ENCODE data around the gene NYNRIN.
"Not testable (repeated sequence)": the region's sequence is repeated elsewhere in the genome, so short reads cannot be mapped to it uniquely, and the experiment has no call there.

Gene NYNRIN

DNA sequence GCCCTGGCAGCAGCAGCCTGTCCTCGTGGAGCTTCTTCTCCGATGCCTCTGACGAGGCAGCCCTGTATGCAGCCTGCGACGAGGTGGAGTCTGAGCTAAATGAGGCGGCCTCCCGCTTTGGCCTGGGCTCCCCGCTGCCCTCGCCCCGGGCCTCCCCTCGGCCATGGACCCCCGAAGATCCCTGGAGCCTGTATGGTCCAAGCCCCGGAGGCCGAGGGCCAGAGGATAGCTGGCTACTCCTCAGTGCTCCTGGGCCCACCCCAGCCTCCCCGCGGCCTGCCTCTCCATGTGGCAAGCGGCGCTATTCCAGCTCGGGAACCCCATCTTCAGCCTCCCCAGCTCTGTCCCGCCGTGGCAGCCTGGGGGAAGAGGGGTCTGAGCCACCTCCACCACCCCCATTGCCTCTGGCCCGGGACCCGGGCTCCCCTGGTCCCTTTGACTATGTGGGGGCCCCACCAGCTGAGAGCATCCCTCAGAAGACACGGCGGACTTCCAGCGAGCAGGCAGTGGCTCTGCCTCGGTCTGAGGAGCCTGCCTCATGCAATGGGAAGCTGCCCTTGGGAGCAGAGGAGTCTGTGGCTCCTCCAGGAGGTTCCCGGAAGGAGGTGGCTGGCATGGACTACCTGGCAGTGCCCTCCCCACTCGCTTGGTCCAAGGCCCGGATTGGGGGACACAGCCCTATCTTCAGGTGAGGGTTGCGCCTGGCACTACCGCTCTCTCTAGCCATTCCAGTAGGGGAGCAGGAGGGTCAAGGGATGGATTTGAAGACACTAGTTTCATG lies 28.7 kb upstream of the NYNRIN start:
- no peak for DNase-seq

DNA sequence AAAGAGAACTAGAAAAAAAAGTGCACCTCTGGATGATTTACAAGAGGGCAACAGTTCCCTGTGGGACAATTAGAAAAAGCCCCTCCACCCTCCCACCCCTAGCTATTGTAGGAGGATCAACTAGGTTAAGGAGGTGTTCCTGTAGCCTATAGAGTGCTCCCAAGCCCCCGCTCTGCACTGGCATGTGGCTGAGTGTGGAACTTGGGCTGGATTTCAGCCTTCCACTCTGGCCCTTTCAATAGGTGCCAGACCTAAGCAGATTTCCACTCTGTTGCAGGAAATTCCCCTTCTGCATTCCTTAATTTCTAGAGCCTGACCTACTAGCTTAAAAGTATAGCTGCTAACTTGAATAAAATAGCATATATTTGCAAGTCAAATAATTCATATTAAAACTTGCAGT lies 28.1 kb upstream of the NYNRIN start:
- no peak for DNase-seq

DNA sequence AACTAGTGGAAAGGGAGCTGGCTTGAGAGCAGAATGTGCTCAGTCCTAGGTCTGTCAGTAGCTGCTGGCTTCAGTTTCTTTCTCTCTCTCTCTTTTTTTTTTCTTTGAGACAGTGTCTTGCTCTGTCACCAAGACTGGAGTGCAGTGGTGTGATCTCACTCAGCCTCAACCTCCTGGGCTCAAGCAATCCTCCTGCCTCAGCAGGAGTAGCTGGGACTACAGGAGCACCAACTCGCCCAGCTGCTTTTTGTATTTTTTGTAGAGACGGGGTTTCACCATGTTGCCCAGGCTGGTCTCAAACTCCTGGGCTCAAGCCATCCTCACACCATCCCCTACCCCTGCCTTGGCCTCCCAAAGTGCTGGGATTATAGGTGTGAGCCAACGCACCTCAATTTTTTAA lies 27.2 kb upstream of the NYNRIN start:
- not testable (repeated sequence) for DNase-seq

DNA sequence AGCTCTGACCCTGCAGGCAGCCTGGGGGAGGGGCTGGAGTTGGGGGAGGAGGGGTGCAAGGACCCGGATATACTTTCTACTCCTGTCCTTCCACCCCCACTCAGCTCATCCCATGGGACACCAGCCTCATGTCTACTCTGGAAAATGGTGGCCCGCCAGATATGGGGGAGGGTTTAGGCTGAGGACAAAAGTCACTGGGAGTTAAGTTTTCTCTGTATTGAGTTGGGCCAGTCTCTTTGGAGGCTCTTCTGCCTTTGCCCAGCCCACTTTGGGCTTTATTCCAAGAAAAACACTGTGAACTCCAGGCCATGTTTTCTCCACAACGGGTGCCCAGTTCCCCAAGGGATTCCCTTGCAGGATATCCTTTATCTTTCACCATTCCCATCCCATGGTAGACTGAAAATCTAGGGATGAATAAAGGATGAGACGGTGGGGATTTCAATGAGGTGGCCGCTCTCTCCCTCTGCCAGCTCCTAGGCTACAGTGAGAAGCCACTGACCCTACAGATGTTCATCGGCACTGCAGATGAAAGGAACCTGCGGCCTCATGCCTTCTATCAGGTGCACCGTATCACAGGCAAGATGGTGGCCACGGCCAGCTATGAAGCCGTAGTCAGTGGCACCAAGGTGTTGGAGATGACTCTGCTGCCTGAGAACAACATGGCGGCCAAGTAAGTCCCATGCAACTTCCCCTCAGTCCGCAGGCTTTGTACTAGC lies 25.9 kb upstream of the NYNRIN start:
- DNase-seq = no peak

DNA sequence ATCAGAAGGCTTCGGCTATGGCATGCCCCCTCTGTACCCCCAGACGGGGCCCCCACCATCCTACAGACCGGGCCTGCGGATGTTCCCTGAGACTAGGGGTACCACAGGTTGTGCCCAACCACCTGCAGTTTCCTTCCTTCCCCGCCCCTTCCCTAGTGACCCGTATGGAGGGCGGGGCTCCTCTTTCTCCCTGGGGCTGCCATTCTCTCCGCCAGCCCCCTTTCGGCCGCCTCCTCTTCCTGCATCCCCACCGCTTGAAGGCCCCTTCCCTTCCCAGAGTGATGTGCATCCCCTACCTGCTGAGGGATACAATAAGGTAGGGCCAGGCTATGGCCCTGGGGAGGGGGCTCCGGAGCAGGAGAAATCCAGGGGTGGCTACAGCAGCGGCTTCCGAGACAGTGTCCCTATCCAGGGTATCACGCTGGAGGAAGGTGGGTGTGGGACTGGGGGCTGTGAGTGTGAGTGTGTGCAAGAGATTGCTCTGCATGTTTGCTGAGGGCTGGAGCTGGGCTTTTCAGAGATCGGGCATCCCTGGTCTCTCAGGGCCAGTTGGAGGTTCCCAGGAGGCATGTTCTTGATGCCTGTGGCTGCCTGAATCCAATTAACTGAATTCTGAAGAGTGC lies 22.2 kb upstream of the NYNRIN start:
- no peak for DNase-seq

DNA sequence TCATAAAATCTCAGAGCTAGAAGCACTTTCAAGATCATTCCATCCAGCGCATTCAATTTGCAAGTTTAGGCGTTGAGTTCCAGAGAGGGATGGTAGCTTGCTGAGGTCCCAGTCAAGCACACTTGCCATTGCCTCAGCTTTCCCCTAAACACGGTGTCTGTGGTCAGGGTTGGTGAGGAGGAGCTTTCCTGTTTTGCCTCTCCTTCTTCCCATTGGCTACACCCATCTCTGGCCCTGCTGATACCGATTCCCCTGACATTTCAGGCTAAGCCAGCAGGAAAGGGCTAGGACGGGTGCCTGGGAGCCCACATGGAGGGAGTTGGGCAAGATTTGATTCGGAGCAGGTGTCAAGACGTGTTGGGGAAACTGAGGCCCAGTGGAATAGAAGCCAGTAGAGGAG lies 21.7 kb upstream of the NYNRIN start:
- DNase-seq = no peak

DNA sequence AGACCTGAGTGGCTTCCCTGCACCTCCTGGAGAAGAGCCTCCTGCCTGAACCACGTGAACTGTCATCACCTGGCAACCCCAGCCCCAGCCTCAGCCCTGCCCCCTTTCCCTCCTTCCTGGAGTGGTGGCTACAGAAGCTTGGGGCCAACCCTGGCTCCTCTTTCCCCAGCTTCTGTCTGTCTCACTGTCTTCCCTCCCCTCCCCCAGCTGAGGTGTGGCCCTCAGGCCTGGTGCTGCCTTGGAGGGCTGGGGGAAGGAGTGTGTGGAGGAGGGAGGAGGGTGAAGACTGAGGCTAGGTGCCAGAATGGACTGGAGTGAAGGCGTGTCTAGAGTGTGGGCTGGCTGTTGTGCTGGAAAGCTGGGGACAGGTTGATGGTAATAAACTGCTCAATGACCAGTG lies 21.1 kb upstream of the NYNRIN start:
- DNase-seq = no peak

DNA sequence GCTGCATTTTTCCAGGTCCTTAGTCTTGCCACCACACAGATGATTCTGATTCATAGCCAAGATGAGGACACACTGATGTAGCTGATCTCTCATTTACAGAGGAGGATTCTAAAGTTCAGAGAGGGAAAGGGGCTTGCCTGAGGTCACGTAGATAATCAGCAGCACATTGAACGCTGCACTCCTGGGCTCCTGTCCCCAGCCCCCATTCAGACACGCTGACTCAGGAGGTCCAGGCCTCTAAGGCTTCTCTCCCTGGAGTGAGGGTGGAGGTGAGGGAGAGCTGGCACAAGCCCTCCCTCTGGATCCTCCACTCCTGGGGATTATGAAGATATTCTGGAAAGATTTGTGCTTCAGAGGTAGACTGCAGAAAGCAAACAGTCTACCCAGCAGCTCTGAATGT lies 20.5 kb upstream of the NYNRIN start:
- no peak for DNase-seq

DNA sequence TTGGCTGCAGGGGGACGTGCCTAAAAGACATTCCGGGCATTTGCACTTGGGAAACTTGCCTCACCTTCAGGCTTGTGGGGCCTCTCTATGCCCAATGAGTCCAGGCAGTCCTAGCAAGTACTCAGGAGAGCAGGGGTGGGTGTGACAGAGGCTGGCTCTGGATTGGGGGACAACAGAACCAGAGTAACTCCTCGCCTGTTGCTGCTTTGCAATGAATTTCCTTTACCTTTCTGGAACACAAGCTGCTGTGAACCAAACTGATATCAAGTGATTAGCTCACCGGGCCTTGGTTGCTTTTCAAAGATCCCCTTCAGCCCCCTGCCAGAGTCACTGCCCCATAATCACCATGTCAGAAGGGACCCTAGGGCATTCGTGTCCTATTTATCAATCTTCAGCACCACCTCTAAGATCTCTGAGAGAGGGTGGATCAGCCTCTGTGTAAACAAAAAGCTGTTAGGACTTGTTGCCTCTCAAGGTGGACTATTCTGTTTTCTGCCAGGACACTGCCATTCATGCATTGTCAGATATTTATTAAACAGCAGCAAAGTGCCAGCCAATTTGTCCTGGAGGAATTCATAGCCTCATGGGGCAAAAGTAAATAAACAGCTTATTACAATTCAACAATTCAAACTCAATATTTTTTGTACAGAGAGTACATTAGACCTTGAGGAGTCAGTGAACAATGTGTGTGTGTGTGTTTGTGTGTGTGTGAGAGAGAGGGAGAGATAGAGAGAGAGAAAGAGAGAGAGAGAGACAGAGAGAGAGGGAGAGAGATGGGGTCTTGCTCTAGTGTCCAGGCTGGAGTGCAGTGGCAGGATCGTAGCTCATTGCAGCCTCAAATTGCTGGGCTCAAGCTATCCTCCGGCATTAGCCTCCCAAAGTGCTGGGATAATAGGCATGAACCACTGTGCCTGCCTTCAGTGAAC lies 19.6 kb upstream of the NYNRIN start:
- DNase-seq = no peak

DNA sequence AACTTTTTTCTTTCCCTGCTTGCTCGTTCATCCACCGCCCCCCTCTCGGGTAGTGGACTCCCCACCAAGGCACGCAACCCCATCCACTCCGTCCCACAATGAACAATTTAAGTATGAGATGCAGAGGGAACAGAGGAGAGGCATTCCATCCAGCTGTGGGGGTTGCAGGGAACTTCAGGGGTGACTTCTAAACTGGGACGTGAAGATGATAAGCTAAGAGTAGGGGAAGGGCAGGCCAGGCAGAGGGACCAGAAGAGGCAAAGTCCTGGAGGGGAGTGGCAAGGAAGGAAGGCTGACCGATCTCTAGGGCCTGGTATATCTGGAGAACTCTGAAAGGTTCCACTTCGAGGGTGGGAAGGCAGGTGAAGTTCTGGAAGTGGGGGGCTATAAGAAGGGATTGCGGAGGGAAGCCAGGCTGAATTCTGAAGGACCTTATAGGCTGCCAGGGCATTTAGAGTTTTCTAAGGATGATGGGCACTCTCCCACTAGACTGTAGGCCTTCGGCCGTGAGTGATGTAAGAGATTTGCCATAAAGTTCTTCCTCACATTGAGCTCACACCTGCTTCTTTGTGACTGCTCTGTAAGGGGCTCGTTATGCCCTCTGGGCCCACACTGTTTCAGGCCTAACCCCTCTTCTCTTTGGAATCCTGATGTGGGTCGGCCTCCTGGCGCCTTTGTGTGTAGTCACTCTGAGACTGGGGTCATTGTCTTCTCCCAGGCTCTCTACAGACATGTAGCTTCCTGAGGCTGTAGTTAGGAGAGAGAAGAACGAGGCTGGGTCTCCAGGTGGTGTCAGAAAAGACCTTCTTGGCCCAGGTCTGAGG lies 18.7 kb upstream of the NYNRIN start:
- no peak for DNase-seq

DNA sequence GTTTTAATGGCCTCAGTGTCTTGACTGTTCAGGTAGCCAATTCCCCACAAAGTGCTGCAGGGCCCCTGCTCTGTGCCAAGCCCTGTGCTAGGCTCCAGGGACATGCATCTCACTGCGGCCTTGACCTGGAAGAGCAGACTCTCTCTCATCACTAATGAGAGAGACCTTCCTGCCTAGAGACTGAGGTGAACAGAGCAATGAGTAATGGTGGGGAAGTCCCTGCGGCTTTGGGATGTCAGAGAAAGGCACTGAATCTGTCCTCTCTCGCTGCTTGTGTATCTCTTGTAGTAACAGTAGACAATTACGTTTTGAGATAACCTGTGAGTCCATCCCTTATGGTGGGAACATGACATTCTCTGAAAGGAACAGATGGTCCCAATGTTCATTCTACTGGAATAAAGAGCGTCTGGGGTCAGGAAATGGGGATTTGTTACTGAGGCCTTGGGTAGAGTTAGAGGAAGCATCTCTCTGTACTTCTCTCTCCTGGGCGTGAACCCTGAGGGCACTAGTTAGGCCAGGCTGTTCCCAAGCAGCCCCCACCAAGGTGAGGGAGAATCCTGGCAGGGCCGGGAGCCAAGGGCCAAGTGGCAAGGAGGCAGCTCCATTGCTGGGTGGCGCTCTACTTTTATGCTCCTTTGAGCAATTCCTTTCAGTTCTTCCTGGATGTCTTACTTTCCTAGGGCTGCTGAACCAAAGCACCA lies 17.3 kb upstream of the NYNRIN start:
- no peak for DNase-seq

DNA sequence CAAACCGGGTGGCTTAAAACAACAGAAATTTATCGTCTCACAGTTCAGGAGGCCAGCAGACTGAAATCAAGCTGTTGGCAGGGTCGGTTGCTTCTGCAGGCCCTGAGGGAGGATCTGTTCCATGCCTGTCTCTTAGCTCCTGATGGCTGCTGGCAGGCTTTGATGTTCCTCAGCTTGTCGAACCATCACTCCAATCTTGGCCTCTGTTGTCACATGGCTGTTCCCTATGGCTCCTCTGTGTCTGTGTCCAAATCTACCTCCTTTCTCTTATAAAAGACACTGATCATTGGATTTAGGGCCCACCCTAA lies 16.8 kb upstream of the NYNRIN start:
- DNase-seq = no peak

DNA sequence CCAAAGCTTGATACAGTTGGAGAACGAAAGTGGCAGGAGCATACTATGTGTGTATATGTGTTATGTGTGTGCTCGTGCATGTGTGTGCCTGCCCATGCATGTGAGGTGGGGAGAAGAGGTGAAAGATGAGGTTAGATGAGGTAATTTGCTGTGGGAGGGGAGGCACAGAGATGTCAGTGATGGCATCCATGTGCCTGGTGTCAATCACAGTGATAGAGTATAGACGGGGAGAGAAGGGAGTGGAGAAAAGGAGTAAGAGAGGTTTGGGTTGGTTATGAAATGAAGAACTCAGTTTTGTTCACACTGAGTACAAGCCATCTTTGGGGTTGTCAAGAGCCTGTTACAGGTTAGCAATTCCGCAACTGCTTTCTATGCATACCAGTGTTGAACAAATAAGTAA lies 14.6 kb upstream of the NYNRIN start:
- DNase-seq = no peak

DNA sequence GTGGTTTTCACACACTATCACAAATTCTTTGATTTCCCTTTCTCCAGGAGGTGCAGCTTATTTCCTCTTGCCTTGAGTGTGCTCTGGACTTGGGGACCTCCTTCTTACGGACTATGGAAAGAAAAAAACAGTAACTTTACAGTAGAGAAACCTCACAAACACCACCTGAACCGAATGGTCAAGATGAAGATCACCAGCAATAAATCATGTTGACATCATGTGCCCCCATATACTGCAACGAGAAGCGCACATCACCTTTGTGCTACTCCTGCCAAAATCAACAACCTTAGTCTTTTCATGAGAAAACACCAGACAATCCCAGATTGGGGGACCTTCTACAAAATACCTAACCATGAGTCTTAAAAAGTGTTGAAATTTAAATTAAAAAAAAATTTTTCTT lies 13.3 kb upstream of the NYNRIN start:
- DNase-seq = no peak

DNA sequence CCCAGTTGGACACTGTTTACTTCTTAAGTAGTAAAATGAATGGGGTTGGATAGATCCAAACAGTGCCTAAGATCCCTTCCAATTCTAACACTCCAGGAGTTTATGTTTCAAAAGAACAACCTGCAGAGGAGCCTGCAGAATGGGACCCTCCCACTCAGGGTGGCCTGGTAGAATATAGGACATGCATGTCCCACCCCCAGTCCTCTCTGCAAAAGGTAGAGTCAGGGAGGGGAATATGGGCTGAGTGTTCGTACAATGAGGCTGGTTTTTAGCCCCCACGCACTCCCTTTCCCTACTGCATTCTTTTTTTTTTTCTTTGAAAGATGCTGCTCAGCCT lies 11.8 kb upstream of the NYNRIN start:
- no peak for DNase-seq

DNA sequence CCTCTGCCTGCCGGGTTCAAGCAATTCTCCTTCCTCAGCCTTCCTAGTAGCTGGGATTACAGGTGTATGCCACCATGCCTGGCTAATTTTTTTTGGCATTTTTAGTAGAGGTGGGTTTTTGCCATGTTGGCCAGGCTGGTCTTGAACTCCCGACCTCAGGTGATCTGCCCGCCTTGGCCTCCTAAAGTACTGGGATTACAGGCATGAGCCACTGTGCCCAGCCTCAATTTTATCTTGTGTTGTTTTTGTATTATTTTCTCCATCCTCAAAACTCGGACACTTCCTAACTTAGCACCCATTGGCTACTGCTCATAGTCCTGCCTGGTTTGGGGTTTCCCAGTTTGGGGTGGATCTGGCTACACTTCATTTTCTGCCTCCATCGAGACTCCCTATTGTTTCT lies 11.2 kb upstream of the NYNRIN start:
- not testable (repeated sequence) for DNase-seq

DNA sequence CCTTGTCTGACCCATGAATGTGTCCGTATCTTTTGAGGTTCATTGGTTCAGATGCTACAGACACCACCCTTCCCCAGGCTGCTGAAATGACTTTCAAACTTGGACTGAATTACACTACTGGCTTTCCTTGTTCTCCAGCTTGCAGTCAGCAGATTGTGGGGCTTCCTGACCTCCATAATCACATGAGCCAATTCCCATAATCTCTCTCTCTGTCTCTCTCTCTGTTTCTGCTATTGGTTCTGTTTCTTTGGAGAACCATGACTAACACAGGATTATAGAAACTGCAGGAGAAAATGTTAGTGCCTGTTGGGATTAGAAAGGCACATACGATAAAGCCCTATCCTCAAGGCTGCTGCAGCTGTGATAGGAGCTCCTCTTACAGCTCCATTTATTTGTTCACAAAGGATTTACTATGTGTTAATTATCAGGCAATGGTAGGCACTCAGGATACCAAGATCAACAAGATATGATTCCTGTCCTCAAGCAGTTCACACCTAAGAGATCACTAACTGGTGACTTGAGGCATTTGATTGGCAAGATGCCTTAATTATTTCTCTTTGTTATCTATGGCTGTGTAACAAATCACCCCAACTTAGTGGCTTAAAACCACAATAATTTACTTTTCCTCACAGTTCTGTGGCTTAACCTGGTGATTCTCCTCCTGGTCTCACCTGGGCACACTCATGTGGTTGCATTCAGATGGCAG lies 10.2 kb upstream of the NYNRIN start:
- no peak for DNase-seq

DNA sequence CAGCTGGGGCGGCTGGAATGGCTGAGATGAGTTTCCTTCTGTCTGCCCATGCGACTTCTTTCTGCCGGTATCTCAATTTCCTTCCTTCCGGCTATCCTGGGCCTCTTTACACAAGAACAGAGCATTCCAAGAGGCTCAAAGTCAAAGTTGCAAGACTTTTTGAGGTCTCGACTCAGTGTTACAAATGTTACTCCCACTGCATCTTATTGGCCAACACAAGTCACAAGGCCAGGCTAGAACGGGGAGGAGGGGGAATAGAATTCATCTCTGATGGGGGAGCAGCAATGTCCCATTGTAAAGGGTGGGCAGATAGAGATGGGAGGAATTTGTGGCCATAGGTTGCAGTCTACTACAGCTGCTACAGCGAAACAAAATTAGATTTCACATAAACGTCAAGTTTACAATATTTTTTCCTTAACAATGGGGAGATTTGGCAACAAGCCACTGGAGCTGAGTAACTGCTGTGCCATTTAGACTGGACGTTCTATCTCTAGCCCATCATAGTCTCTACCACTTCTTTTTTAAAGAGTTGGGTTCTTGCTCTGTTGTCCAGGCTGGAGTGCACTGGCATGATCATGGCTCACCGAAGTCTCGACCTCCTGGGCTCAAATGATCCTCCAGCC lies 9.5 kb upstream of the NYNRIN start:
- no peak for DNase-seq

DNA sequence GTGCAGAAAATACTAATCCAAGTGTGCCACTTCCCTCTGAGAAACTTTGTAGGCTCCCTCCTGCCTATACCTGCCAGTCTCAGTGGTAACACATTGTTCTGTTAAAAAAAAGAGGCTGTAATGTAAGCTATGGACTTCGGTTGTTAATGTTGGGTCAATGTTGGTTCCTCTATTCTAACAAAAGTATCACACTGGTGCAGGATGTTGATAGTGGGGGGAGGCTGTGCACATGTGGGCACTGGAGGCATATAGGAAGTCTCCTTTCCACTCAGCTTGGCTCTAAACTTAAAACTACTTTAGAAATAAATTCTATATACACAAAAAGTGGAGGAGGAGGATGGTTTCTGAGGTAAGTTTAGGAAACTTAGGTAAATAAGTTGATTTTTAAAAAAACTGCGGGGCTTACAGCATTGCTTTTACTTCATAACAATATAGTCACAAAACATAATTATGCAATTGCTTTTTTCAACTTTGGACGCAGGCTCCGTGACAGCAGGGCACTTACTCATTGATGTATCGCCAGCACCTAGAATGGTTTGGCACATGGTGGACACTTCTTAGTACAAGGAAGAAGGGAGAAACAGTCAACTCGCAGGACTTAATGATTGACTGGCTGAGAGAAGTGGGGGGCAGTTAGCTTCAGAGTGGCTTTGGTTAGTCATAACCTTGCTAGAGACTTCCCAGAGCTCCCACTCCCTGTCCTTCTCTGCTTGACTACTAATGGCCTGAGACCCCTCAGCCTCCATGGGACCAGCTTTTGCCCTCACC lies 7.9 kb upstream of the NYNRIN start:
- DNase-seq = no peak
